ENCODE data around the gene KIRREL3. TPM values are rescaled to one million over a fixed set of nuclear protein-coding genes. Genes with fewer than 3 reads are reported as not detected.

The KIRREL3 gene
- total and polyA plus RNA-seq, 2 of the 4 experiments (the other 2 are of a cell fraction): 10.9 to 15.9 TPM

DNA sequence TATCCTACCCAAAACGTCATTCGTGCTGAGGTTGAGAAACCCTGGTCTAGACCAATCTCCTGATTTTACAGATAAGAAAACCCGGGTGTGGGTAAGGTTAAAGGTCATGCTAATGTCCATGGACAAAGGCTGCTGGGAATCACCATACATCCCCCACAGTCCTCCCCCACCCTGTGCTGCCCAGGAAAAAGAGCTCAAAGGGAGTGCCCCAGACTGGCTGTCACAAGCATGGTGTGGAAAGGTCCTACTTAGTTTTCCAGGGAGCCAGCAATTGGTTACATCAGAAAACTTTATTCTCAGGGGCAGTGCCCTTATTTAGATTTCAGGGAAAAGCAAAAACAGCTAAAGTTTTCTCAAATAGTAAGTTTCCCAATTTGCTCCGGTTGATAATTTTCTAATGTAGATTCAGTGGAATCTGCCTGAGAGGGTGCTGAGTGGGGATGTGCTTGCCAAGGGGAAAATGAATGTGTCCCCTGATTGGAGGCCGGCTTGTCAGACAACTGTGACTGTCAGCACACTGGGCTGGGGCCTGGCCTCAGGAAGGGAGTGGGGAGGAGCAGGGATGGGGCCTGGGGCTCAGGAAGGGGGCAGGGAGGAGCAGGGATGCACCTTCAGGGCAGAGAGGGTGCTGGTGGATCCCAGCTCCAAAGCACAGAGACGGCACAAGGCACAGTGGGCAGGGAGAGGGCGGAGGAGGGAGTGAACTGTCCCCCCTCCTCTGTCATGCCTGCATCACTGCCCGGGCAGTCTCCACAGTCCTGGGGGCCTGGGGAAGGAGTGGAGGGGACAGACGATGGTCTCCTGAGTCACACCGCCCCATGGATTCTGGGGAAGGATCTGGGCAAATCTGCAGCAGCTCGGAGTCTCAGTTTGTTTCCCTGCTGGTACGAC is 263.6 kb downstream of the KIRREL3 start:
- Histone ChIP-seq H4K5ac (ENCODE audit: low read depth, low read length) (no peak overlapping the region), H2AK5ac (ENCODE audit: low read depth, low read length) (no peak overlapping the region), H3K4ac (ENCODE audit: low read depth, low read length) (no peak overlapping the region), H3K18ac (ENCODE audit: low read depth, low read length) (no peak overlapping the region), H3K27me3 (ENCODE audit: control insufficient read depth, insufficient read depth, low read length) (no peaks in the 10 kb centered on the region), H3K27ac (ENCODE audit: insufficient read depth, low read length) (no peak overlapping the region), H4K20me1 (ENCODE audit: insufficient read depth, low read length) (no peaks in the 10 kb centered on the region), H2BK15ac (ENCODE audit: low read depth, low read length) (no peak overlapping the region), H3K9me1 (ENCODE audit: insufficient read depth, low read length) (0 out of 2 replicates have a peak, but pooled peaks cover 4% of the 10 kb centered on the region), H3K56ac (ENCODE audit: extremely low read depth, insufficient read depth, low read length) (no peak overlapping the region), H2AK9ac (replicated peaks; ENCODE audit: low read depth, low read length, poor library complexity) (no peak overlapping the region), H3K9ac (ENCODE audit: low read depth, low read length) (no peak overlapping the region), H3K4me3 (ENCODE audit: insufficient read depth, low read depth, low read length) (no peak overlapping the region), H3K9me3 (ENCODE audit: control insufficient read depth, insufficient read depth, low read length) (no peaks in the 10 kb centered on the region), H3K14ac (replicated peaks; ENCODE audit: low read depth, low read length) (no peak overlapping the region), H4K8ac (ENCODE audit: low read depth in 2 of 2, low read length in 2 of 2) (no peak overlapping the region), H3K36me3 (ENCODE audit: control insufficient read depth, insufficient read depth, low read length) (no peaks in the 10 kb centered on the region), H2BK20ac (ENCODE audit: low read depth, low read length) (no peak overlapping the region), H3K4me1 (ENCODE audit: control insufficient read depth, insufficient read depth, low read length) (peaks cover 13% of the 10 kb centered on the region), H3K23ac (ENCODE audit: low read depth, low read length) (no peak overlapping the region), H3K4me2 (ENCODE audit: low read depth, low read length) (no peak overlapping the region), H2BK120ac (ENCODE audit: low read depth, low read length) (no peak overlapping the region), H2AFZ (replicated peaks; ENCODE audit: low read length, poor library complexity) (peak overlapping the region; percentile 36), H2BK5ac (ENCODE audit: low read depth, low read length, poor library complexity, severe bottlenecking) (no peak overlapping the region), H4K91ac (ENCODE audit: insufficient read depth, low read depth, low read length) (no peak overlapping the region; the same call in 1 of the 2 replicates), H3K79me1 (ENCODE audit: low read depth in 1 of 2, low read length in 2 of 2) (0 out of 4 replicates have a peak, but pooled peaks cover 3 to 5% of the 10 kb centered on the region in 2 experiments)
- no peak for DNase-seq
- no peak for ATAC-seq (ENCODE audit: low read depth)
- ChIA-PET POLR2A (ENCODE audit: unreplicated experiment) (no interaction called here), CTCF (interaction anchor here (0.6 kb wide), 2 partner anchors 16 to 21 kb away, joined by 3 read pairs; no protein-coding TSS in a partner anchor)
- in situ Hi-C loops (cut with MboI; ENCODE audit: low sequenced_read_pairs): no loop called here
- BruUV-seq (replicated peaks): no TSS peak
- dilution Hi-C loops (cut with HindIII; ENCODE audit: low sequenced_read_pairs, unreplicated experiment): no loop called here
- WGBS, 2 experiments (ENCODE audit: extremely low coverage in 2 of 2, insufficient read length in 1 of 2): 46% methylated on average over 3 of the region's 12 CpGs; no CpG with 5 or more reads in 1 of the 2 experiments
- intact Hi-C loops (cut with micrococcal nuclease): no loop called here
- TF ChIP-seq CEBPB (IDR thresholded peaks at IDR 0.05; ENCODE audit: low read depth, low read length) (no peak), FOS (IDR thresholded peaks at IDR 0.05; ENCODE audit: low read depth, low read length) (no peak), RAD21 (IDR thresholded peaks at IDR 0.05; ENCODE audit: low read length) (no peak), RFX5 (IDR thresholded peaks at IDR 0.05; ENCODE audit: low read depth, low read length) (no peak), MAZ (IDR thresholded peaks at IDR 0.05; ENCODE audit: borderline replicate concordance, low read depth, low read length) (no peak), NFE2L2 (IDR thresholded peaks at IDR 0.05; ENCODE audit: low read depth, low read length) (no peak), RCOR1 (IDR thresholded peaks at IDR 0.05; ENCODE audit: insufficient replicate concordance, low read length) (no peak), POLR2A (IDR thresholded peaks at IDR 0.05; ENCODE audit: low read depth, low read length) (no peak), CHD1 (IDR thresholded peaks at IDR 0.05; ENCODE audit: low read depth, low read length) (no peak), BHLHE40 (IDR thresholded peaks at IDR 0.05; ENCODE audit: low read depth, low read length) (no peak), MXI1 (IDR thresholded peaks at IDR 0.05; ENCODE audit: borderline replicate concordance, low read depth, low read length) (no peak), SMC3 (IDR thresholded peaks at IDR 0.05; ENCODE audit: low read depth, low read length) (no peak), MAFK (IDR thresholded peaks at IDR 0.05; ENCODE audit: low read depth, low read length) (no peak)
- TF ChIP-seq, protein P1, sequence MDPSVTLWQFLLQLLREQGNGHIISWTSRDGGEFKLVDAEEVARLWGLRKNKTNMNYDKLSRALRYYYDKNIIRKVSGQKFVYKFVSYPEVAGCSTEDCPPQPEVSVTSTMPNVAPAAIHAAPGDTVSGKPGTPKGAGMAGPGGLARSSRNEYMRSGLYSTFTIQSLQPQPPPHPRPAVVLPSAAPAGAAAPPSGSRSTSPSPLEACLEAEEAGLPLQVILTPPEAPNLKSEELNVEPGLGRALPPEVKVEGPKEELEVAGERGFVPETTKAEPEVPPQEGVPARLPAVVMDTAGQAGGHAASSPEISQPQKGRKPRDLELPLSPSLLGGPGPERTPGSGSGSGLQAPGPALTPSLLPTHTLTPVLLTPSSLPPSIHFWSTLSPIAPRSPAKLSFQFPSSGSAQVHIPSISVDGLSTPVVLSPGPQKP (IDR thresholded peaks at IDR 0.05; ENCODE audit: borderline replicate concordance, low read depth, low read length): no peak
- TF ChIP-seq, protein P2, sequence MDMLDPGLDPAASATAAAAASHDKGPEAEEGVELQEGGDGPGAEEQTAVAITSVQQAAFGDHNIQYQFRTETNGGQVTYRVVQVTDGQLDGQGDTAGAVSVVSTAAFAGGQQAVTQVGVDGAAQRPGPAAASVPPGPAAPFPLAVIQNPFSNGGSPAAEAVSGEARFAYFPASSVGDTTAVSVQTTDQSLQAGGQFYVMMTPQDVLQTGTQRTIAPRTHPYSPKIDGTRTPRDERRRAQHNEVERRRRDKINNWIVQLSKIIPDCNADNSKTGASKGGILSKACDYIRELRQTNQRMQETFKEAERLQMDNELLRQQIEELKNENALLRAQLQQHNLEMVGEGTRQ (IDR thresholded peaks at IDR 0.05; ENCODE audit: low read depth, low read length): no peak

All from IMR-90 (cell line).